NB4 (cell line): Measurements from ENCODE around the gene MGMT.

Experiments
- CTCF ChIP-seq: IDR thresholded peaks from one replicate; pipeline ENCODE4 v1.5.1; 2012; ENCODE audit warnings: low read depth, low read length
- MAX ChIP-seq: IDR thresholded peaks from 2 replicates; pipeline ENCODE4 v1.6.1; 2011; ENCODE audit warnings: low read depth, low read length
- MYC ChIP-seq: IDR thresholded peaks from 2 replicates; pipeline ENCODE4 v1.6.1; 2011; ENCODE audit warnings: low read depth, low read length
- POLR2A ChIP-seq: IDR thresholded peaks from 2 replicates; pipeline ENCODE4 v1.6.1; 2011; ENCODE audit warnings: mild to moderate bottlenecking; ENCODE audit not compliant: insufficient read length; ENCODE audit errors: extremely low read depth

- TF ChIP-seq POLR2A = no peak
- no peak for TF ChIP-seq CTCF
- TF ChIP-seq MAX = no peak
- TF ChIP-seq MYC = no peak
Measured at GRCh38 chr10:129814681-129815646, 347.9 kb downstream of the MGMT start.
